Esophagus muscularis mucosa (tissue), 4 donors: Measurements from ENCODE around the gene ADISSP. TPM values are rescaled to one million over a fixed set of nuclear protein-coding genes. Genes with fewer than 3 reads are reported as not detected.
A peak's percentile ranks its signal among the peaks of the same experiment; 100 is the strongest.

Source experiments
- DNase-seq: peaks from one replicate; pipeline ENCODE4 v3.0.0-alpha.2; 2017; ENCODE audit errors: extremely low spot score
- H3K27ac ChIP-seq, 4 donors: fragments of 200-600 bp; sonication (generic); replicated peaks in 1 of 4; 1 replicate in 3 of 4; 2 replicates in 1 of 4; pipeline ENCODE4 v1.5.1; 2016 to 2019; ENCODE audit warnings: mild to moderate bottlenecking in 1 of 4
- H3K27me3 ChIP-seq, 4 donors: fragments of 200-600 bp; sonication (generic); one replicate each; pipeline versions ENCODE4 v1.5.1 to v1.6.0; 2016 to 2019
- H3K36me3 ChIP-seq, 4 donors: fragments of 200-600 bp; sonication (generic); one replicate each; pipeline ENCODE4 v1.5.1; 2016 to 2019
- H3K4me1 ChIP-seq, 4 donors: fragments of 200-600 bp; sonication (generic); one replicate each; pipeline ENCODE4 v1.5.1; 2016 to 2019
- H3K4me3 ChIP-seq, 4 donors: fragments of 200-600 bp; sonication (generic); 1 replicate in 2 of 4; 2 replicates in 2 of 4; pipeline ENCODE4 v1.5.1; 2016 to 2019; ENCODE audit warnings: mild to moderate bottlenecking in 4 of 4, moderate library complexity in 1 of 4
- H3K9me3 ChIP-seq, 4 donors: fragments of 200-600 bp; sonication (generic); 1 replicate in 3 of 4; 2 replicates in 1 of 4; pipeline ENCODE4 v1.5.1; 2016 to 2019
- CTCF ChIP-seq, 3 experiments: fragments of 200-600 bp in 2 of 3; fragments of 450-650 bp in 1 of 3; sonication (generic) in 2 of 3; IDR thresholded peaks; one replicate each; pipeline ENCODE4 v1.5.1; 2017 to 2019; ENCODE audit warnings: antibody characterized with exemption in 3 of 3, mild to moderate bottlenecking in 2 of 3, moderate library complexity in 1 of 3
- EP300 ChIP-seq: sonication (generic); formaldehyde crosslinking; IDR thresholded peaks from one replicate; pipeline ENCODE4 v1.6.1; 2017; ENCODE audit warnings: antibody characterized with exemption
- POLR2A ChIP-seq: fragments of 450-650 bp; IDR thresholded peaks from one replicate; pipeline ENCODE4 v1.6.1; 2017; ENCODE audit warnings: antibody characterized with exemption, moderate library complexity, mild to moderate bottlenecking, low read depth
- POLR2AphosphoS5 ChIP-seq, 2 donors: sonication (generic); formaldehyde crosslinking; IDR thresholded peaks; one replicate each; pipeline ENCODE4 v1.6.1; 2017; ENCODE audit warnings: antibody characterized with exemption in 2 of 2
- WGBS: methylation state at CpG from one replicate; pipeline ENCODE4 v1.1.5; 2018; 5-methylcytosine and 5-hydroxymethylcytosine counted together
- intact Hi-C: fragments of 100-400 bp; cut with DNase I; formaldehyde crosslinking; loops from one replicate; pipeline ENCODE4 v1.15.1; 2023
- total RNA-seq, 4 donors: library from RNA; depleted of rRNA; stranded (reverse); fragments of >200 nt; gene quantifications; one replicate each; pipeline versions ENCODE4 v1.1.0 to v1.2.1, GENCODE V29; 2016

The ADISSP gene
- total RNA-seq, 4 donors from 2014 or later = 56.5 to 96.1 (median 73.6) TPM

- no peak for DNase-seq
- Histone ChIP-seq H3K9me3 (no peaks in the 10 kb centered on the region), H3K36me3 (no peaks in the 10 kb centered on the region), H3K4me1 (no peaks in the 10 kb centered on the region), H3K27ac (no peak overlapping the region), H3K4me3 (no peak overlapping the region), H3K27me3 (peaks cover 0 to 10% (median 0%) of the 10 kb centered on the region in 4 donors)
- 57% methylated on average over 6 of the region's 6 CpGs for WGBS
- intact Hi-C loops = no loop called here
- TF ChIP-seq POLR2AphosphoS5 (IDR thresholded peaks at IDR 0.05) = no peak
These were observed 46.9 kb downstream of the ADISSP start for GRCh38 chr20:3720626-3721025.

- Histone ChIP-seq H3K27me3 (peaks cover 0 to 10% (median 0%) of the 10 kb centered on the region in 4 donors), H3K4me1 (no peaks in the 10 kb centered on the region), H3K27ac (no peak overlapping the region), H3K9me3 (no peaks in the 10 kb centered on the region), H3K36me3 (no peaks in the 10 kb centered on the region), H3K4me3 (no peak overlapping the region)
- TF ChIP-seq POLR2A (no peak), POLR2AphosphoS5 (IDR thresholded peaks at IDR 0.05) (no peak), EP300 (no peak), CTCF (IDR thresholded peaks at IDR 0.05) (no peak)
- WGBS = 85% methylated on average over 2 of the region's 2 CpGs
- intact Hi-C loops = no loop called here
- DNase-seq = no peak
These were observed 47.5 kb downstream of the ADISSP start for GRCh38 chr20:3720068-3720467.

- TF ChIP-seq EP300 (no peak), POLR2AphosphoS5 (IDR thresholded peaks at IDR 0.05) (no peak), CTCF (IDR thresholded peaks at IDR 0.05) (no peak), POLR2A (no peak)
- DNase-seq = no peak
- Histone ChIP-seq H3K27me3 (peaks cover 0 to 10% (median 0%) of the 10 kb centered on the region in 4 donors), H3K27ac (no peak overlapping the region), H3K36me3 (no peaks in the 10 kb centered on the region), H3K4me3 (no peak overlapping the region), H3K4me1 (no peaks in the 10 kb centered on the region), H3K9me3 (no peaks in the 10 kb centered on the region)
- WGBS = 92% methylated on average over 4 of the region's 4 CpGs
- intact Hi-C loops = no loop called here
These were observed 48.5 kb downstream of the ADISSP start for GRCh38 chr20:3719046-3719445.

GRCh38 chr20:3716195-3716834 lies 51.2 kb downstream of the ADISSP start:
- DNase-seq = no peak

GRCh38 chr20:3714092-3714491 lies 53.5 kb downstream of the ADISSP start:
- H3K4me1 ChIP-seq = peaks cover 9 to 15% (median 12%) of the 10 kb centered on the region in 4 donors
- H3K36me3 ChIP-seq = no peaks in the 10 kb centered on the region
- TF ChIP-seq POLR2AphosphoS5 (IDR thresholded peaks at IDR 0.05) (no peak), POLR2A (no peak), CTCF (IDR thresholded peaks at IDR 0.05) (no peak), EP300 (no peak)
- H3K9me3 ChIP-seq = no peaks in the 10 kb centered on the region
- DNase-seq = no peak
- intact Hi-C loops = no loop called here
- WGBS = 81% methylated on average over 4 of the region's 4 CpGs
- no peak overlapping the region for H3K4me3 ChIP-seq
- H3K27me3 ChIP-seq = peaks cover 0 to 3% (median 0%) of the 10 kb centered on the region in 4 donors
- no peak overlapping the region for H3K27ac ChIP-seq

More at GRCh38 chr20:3716195-3716834, 51.2 kb downstream of the ADISSP start:
- TF ChIP-seq EP300 (no peak), CTCF (IDR thresholded peaks at IDR 0.05) (peak; percentile 49 to 62 (median 50))
- H3K4me3 ChIP-seq = no peak overlapping the region
- 69% methylated on average over 4 of the region's 4 CpGs for WGBS
- H3K4me1 ChIP-seq = peaks cover 0 to 2% (median under 1%) of the 10 kb centered on the region in 4 donors
- no peak overlapping the region for H3K27ac ChIP-seq
- no peaks in the 10 kb centered on the region for H3K36me3 ChIP-seq
- intact Hi-C loops = no loop called here
- no peaks in the 10 kb centered on the region for H3K9me3 ChIP-seq
- peaks cover 0 to 10% (median 0%) of the 10 kb centered on the region in 4 donors for H3K27me3 ChIP-seq
